HUES6 (cell line): Measurements from ENCODE around the gene LRRC8D.

Source experiments
- H3K27ac ChIP-seq: 2 replicates; pipeline ENCODE4 v1.7.0; 2013; ENCODE audit warnings: low read depth, mild to moderate bottlenecking, low read length, inconsistent platforms
- H3K27me3 ChIP-seq: 2 replicates; pipeline ENCODE4 v1.6.1; 2013; ENCODE audit warnings: low read length; ENCODE audit not compliant: control insufficient read depth, insufficient read depth
- H3K36me3 ChIP-seq: 2 replicates; pipeline ENCODE4 v1.6.1; 2013; ENCODE audit warnings: low read length; ENCODE audit not compliant: control insufficient read depth, insufficient read depth
- H3K4me1 ChIP-seq: 2 replicates; pipeline ENCODE4 v1.6.1; 2013; ENCODE audit warnings: low read length; ENCODE audit not compliant: control insufficient read depth, insufficient read depth
- H3K4me3 ChIP-seq: 2 replicates; pipeline ENCODE4 v1.5.1; 2013; ENCODE audit warnings: low read depth, low read length
- H3K9ac ChIP-seq: one replicate; pipeline ENCODE4 v1.6.1; 2013; ENCODE audit warnings: mild to moderate bottlenecking, low read length
- H3K9me3 ChIP-seq: 2 replicates; pipeline ENCODE4 v1.6.1; 2013; ENCODE audit warnings: low read depth, low read length; ENCODE audit not compliant: control insufficient read depth, insufficient read depth

LRRC8D gene

DNA sequence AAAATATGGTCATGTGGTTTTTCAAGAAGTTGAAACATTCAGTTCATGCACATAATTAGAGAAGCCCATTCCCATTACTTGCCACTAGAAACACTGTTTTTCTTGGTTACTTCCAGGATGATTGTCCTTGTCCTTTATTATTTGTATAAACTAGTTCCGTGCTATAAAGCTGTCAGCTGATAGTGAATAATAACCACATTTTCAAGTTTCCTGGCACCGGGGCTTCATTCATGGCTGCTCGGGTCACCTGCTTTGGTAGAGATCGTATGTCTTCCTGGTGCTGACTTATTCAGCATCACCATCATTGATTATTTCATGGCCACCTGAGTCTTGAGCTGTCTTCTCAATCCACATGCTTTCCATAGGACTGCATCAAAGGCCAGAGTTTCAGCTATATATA, 111.1 kb downstream of the LRRC8D start:
- H3K36me3 ChIP-seq, result peaks cover 26% of the 10 kb centered on the region
- H3K27ac ChIP-seq, result peak overlapping the region; percentile 62; the same call in 1 of the 2 replicates
- H3K4me3 ChIP-seq, result no peak overlapping the region

GRCh38 chr1:89932598-89933364, 111.9 kb downstream of the LRRC8D start:
- no peak overlapping the region for H3K4me3 ChIP-seq
- peaks cover 47% of the 10 kb centered on the region for H3K4me1 ChIP-seq
- peak overlapping the region; percentile 62 for H3K27ac ChIP-seq
- H3K9me3 ChIP-seq, result no peaks in the 10 kb centered on the region
- peaks cover 22% of the 10 kb centered on the region for H3K36me3 ChIP-seq
- no peak overlapping the region for H3K9ac ChIP-seq
- no peaks in the 10 kb centered on the region for H3K27me3 ChIP-seq

More for the DNA sequence above, 111.1 kb downstream of the LRRC8D start:
- H3K9me3 ChIP-seq, result no peaks in the 10 kb centered on the region
- H3K4me1 ChIP-seq, result peaks cover 45% of the 10 kb centered on the region
- no peaks in the 10 kb centered on the region for H3K27me3 ChIP-seq
- H3K9ac ChIP-seq, result no peak overlapping the region

DNA sequence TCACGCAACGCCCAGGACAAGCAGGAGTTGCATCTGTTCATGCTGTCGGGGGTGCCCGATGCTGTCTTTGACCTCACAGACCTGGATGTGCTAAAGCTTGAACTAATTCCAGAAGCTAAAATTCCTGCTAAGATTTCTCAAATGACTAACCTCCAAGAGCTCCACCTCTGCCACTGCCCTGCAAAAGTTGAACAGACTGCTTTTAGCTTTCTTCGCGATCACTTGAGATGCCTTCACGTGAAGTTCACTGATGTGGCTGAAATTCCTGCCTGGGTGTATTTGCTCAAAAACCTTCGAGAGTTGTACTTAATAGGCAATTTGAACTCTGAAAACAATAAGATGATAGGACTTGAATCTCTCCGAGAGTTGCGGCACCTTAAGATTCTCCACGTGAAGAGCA, 113.6 kb downstream of the LRRC8D start:
- Histone ChIP-seq H3K9me3 (no peaks in the 10 kb centered on the region), H3K9ac (no peak overlapping the region), H3K27ac (no peak overlapping the region), H3K27me3 (no peaks in the 10 kb centered on the region), H3K4me3 (no peak overlapping the region), H3K4me1 (peaks cover 50% of the 10 kb centered on the region), H3K36me3 (peaks cover 21% of the 10 kb centered on the region)

DNA sequence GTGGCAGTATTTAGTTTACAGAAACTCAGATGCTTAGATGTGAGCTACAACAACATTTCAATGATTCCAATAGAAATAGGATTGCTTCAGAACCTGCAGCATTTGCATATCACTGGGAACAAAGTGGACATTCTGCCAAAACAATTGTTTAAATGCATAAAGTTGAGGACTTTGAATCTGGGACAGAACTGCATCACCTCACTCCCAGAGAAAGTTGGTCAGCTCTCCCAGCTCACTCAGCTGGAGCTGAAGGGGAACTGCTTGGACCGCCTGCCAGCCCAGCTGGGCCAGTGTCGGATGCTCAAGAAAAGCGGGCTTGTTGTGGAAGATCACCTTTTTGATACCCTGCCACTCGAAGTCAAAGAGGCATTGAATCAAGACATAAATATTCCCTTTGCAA, 114.4 kb downstream of the LRRC8D start:
- Histone ChIP-seq H3K27ac (no peak overlapping the region), H3K9ac (no peak overlapping the region), H3K4me3 (no peak overlapping the region), H3K36me3 (peaks cover 21% of the 10 kb centered on the region), H3K27me3 (no peaks in the 10 kb centered on the region), H3K4me1 (peaks cover 49% of the 10 kb centered on the region), H3K9me3 (no peaks in the 10 kb centered on the region)

GRCh38 chr1:89936694-89937093, 115.9 kb downstream of the LRRC8D start:
- H3K27me3 ChIP-seq, result no peaks in the 10 kb centered on the region
- no peaks in the 10 kb centered on the region for H3K9me3 ChIP-seq
- H3K27ac ChIP-seq, result no peak overlapping the region
- peaks cover 44% of the 10 kb centered on the region for H3K4me1 ChIP-seq
- H3K9ac ChIP-seq, result no peak overlapping the region
- peaks cover 21% of the 10 kb centered on the region for H3K36me3 ChIP-seq
- H3K4me3 ChIP-seq, result no peak overlapping the region

DNA sequence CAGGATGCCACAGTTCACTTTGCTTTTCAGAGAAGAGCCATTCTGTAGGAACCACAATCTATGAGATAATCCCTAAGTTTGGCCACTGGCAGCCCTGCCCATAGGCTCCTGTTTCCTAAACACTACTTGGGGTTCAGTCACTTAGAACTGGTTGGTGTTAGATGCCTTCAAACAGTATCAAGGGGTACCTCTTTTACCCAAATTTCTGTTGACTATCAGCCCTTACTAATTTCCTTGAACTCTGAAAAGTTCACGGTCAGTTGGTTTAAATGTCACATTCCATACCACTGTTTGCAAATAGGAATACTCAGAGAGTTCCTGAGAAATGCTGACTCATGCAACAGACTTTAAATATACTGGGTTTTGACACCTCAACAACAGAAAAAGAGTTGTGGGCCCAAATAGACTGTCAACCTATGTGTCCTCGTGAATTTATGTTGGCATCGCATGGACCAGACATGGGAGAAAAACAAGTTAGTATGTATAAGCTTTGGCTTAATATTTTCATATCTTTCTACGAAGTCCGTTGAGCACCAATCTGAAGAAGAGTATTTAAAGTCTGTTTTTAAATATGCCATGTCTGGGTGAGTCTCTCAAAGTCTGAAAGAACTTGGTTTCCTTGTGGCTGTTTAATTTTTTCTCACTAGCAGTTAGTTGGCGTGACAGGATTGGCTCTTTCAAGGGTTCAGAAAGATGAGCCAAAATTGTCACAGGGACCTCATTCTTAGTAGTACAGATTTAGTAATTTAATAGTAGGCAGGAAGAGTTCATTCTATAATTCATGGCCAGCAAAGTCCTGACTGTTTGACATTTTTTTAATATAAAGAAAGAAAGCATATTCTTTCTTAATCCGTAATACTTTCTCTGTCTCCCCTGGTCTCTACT, 117.6 kb downstream of the LRRC8D start:
- no peak overlapping the region for H3K27ac ChIP-seq
- H3K4me3 ChIP-seq, result no peak overlapping the region

DNA sequence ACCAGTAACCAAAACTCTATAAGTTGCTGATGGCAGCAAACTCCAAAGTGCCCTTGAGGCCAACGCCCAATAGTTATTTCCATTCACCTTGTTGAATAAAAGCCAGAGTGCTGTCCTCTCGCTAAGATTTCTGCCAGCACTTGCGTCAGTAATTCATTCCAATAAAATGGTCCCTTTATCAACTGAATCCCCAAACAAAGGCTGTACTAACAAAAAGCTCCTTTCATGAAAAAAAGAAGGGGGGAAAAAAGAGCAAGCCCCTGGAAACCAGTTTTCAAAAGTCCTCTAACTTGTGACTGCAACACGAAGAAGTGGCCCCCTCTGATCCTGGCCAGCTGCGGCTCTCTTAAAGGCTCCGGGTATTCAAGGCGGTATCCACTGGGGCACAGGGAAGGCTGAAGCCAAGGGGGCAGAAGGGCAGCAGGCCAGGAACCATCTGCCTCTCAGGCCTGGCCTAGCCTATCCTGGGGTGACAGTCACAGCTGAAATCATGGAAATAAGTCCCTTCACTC, 118.3 kb downstream of the LRRC8D start:
- Histone ChIP-seq H3K9ac (no peak overlapping the region), H3K36me3 (peaks cover 9% of the 10 kb centered on the region), H3K27ac (no peak overlapping the region)

More for the DNA sequence above, 117.6 kb downstream of the LRRC8D start:
- Histone ChIP-seq H3K27me3 (no peaks in the 10 kb centered on the region), H3K36me3 (peaks cover 16% of the 10 kb centered on the region), H3K4me1 (peaks cover 38% of the 10 kb centered on the region), H3K9me3 (no peaks in the 10 kb centered on the region), H3K9ac (no peak overlapping the region)

GRCh38 chr1:89939693-89940438, 119.0 kb downstream of the LRRC8D start:
- Histone ChIP-seq H3K9me3 (no peaks in the 10 kb centered on the region), H3K27me3 (no peaks in the 10 kb centered on the region), H3K36me3 (peaks cover 2% of the 10 kb centered on the region; the same call in 1 of the 2 replicates), H3K4me3 (no peak overlapping the region), H3K4me1 (peaks cover 47% of the 10 kb centered on the region), H3K9ac (no peak overlapping the region), H3K27ac (no peak overlapping the region)

More for the DNA sequence above, 118.3 kb downstream of the LRRC8D start:
- Histone ChIP-seq H3K9me3 (no peaks in the 10 kb centered on the region), H3K4me1 (peaks cover 43% of the 10 kb centered on the region), H3K4me3 (no peak overlapping the region), H3K27me3 (no peaks in the 10 kb centered on the region)

GRCh38 chr1:89941110-89941766, 120.4 kb downstream of the LRRC8D start:
- Histone ChIP-seq H3K36me3 (peaks cover 2% of the 10 kb centered on the region; the same call in 1 of the 2 replicates), H3K9ac (no peak overlapping the region), H3K4me3 (no peak overlapping the region), H3K4me1 (peaks cover 43% of the 10 kb centered on the region), H3K27me3 (no peaks in the 10 kb centered on the region), H3K9me3 (no peaks in the 10 kb centered on the region), H3K27ac (no peak overlapping the region)

- no peaks in the 10 kb centered on the region; the same call in 1 of the 2 replicates for H3K36me3 ChIP-seq
- H3K4me3 ChIP-seq, result no peak overlapping the region
- H3K27me3 ChIP-seq, result no peaks in the 10 kb centered on the region
- no peaks in the 10 kb centered on the region for H3K9me3 ChIP-seq
- no peak overlapping the region for H3K9ac ChIP-seq
- H3K4me1 ChIP-seq, result peaks cover 46% of the 10 kb centered on the region
- H3K27ac ChIP-seq, result no peak overlapping the region
Observed at GRCh38 chr1:89942014-89942413, 121.2 kb downstream of the LRRC8D start.
